HCT116 (cell line): ENCODE results near the gene LSP1. TPM values are rescaled to one million over a fixed set of nuclear protein-coding genes. Genes with fewer than 3 reads are reported as not detected.

Source experiments
- ATAC-seq: fragments of 200-7000 bp; cut with Tn5 transposase; 2 replicates; pipeline ENCODE4 v1.9.1; 2020; ENCODE audit warnings: mild to moderate bottlenecking, moderate library complexity
- BruUV-seq: library from RNA; stranded (reverse); fragments of 400-500 nt; replicated peaks from 2 replicates; lab custom pipeline; 2021; lab: Mats Ljungman, UMichigan
- CTCF ChIA-PET: fragments of 300-600 bp; sonication (Branson Sonifier 250); formaldehyde crosslinking; loops from one replicate; lab custom pipeline; 2021; ENCODE audit warnings: antibody characterized with exemption; lab: Charles Lee
- POLR2A ChIA-PET: fragments of 300-600, 350-600 bp; sonication (Branson Sonifier 250); formaldehyde crosslinking; loops from one replicate; lab custom pipeline; 2021; ENCODE audit warnings: antibody characterized with exemption; lab: Charles Lee
- RAD21 ChIA-PET, 2 experiments: fragments of 300-600 bp; sonication (Branson Sonifier 250); formaldehyde crosslinking; loops; one replicate each; lab custom pipeline; 2023; ENCODE audit warnings: low total read pairs in 2 of 2; ENCODE audit not compliant: uncharacterized antibody in 2 of 2, unreplicated experiment in 2 of 2, low non-redundant PET in 1 of 2; lab: Charles Lee
- DNase-seq: peaks from one replicate; pipeline ENCODE4 v3.0.0-alpha.2; 2010; ENCODE audit warnings: low read depth, low spot score
- H2AFZ ChIP-seq: fragments of 200-600 bp; shearing (Covaris generic), sonication (generic); 2 replicates; pipeline ENCODE4 v1.6.1; 2017; ENCODE audit warnings: low read depth, mixed run types, mixed read lengths, antibody characterized with exemption, low read length; ENCODE audit not compliant: poor library complexity, severe bottlenecking
- H3K27ac ChIP-seq: 2 replicates; pipeline ENCODE4 v1.5.1; 2012; ENCODE audit warnings: low read depth, low read length
- H3K27me3 ChIP-seq: fragments of 200-600 bp; sonication (generic); 2 replicates; pipeline ENCODE4 v1.6.1; 2016; ENCODE audit warnings: mixed run types, low read length, mixed read lengths; ENCODE audit not compliant: insufficient read depth
- H3K36me3 ChIP-seq, 2 experiments: fragments of 200-500 bp in 1 of 2; fragments of 200-600 bp in 1 of 2; sonication (Bioruptor generic) in 1 of 2; sonication (generic) in 1 of 2; 2 replicates each; pipeline versions ENCODE4 v1.5.1 to v1.6.1; 2014 to 2016; ENCODE audit warnings: low read length in 2 of 2, inconsistent platforms in 1 of 2, mixed read lengths in 1 of 2, mixed run types in 1 of 2; ENCODE audit not compliant: insufficient read depth in 2 of 2, control insufficient read depth in 1 of 2
- H3K4me1 ChIP-seq, 2 experiments: fragments of 200-600 bp in 1 of 2; sonication (generic) in 1 of 2; 2 replicates each; pipeline versions ENCODE4 v1.5.1 to v1.6.1; 2012 to 2017; ENCODE audit warnings: low read length in 2 of 2, inconsistent platforms in 1 of 2, mild to moderate bottlenecking in 1 of 2, mixed read lengths in 1 of 2, mixed run types in 1 of 2, moderate library complexity in 1 of 2; ENCODE audit not compliant: insufficient read depth in 2 of 2, control insufficient read depth in 1 of 2
- H3K4me2 ChIP-seq: fragments of 200-600 bp; sonication (generic); 2 replicates; pipeline ENCODE4 v1.6.1; 2017; ENCODE audit warnings: mixed run types, low read length, mixed read lengths
- H3K4me3 ChIP-seq, 2 experiments: fragments of 200-600 bp in 1 of 2; sonication (generic) in 1 of 2; replicated peaks in 1 of 2; 2 replicates each; pipeline ENCODE4 v1.5.1; 2011 to 2016; ENCODE audit warnings: low read length in 2 of 2, control low read depth in 1 of 2, low read depth in 1 of 2, mild to moderate bottlenecking in 1 of 2, mixed read lengths in 1 of 2, mixed run types in 1 of 2
- H3K79me2 ChIP-seq: fragments of 200-600 bp; sonication (generic); 2 replicates; pipeline ENCODE4 v1.6.1; 2017; ENCODE audit warnings: mild to moderate bottlenecking, mixed run types, low read length, moderate library complexity, mixed read lengths; ENCODE audit not compliant: insufficient read depth
- H3K9ac ChIP-seq: fragments of 200-600 bp; sonication (generic); 2 replicates; pipeline ENCODE4 v1.6.1; 2016; ENCODE audit warnings: low read length, mixed read lengths
- H3K9me2 ChIP-seq: fragments of 200-600 bp; sonication (generic), shearing (Covaris generic); 2 replicates; pipeline ENCODE4 v1.6.1; 2017; ENCODE audit warnings: mixed run types, mild to moderate bottlenecking, moderate library complexity; ENCODE audit not compliant: insufficient read depth
- H3K9me3 ChIP-seq, 2 experiments: fragments of 200-500 bp in 1 of 2; fragments of 200-600 bp in 1 of 2; sonication (Bioruptor generic) in 1 of 2; sonication (generic) in 1 of 2; 2 replicates each; pipeline ENCODE4 v1.6.1; 2014 to 2017; ENCODE audit warnings: low read length in 2 of 2, mixed read lengths in 2 of 2, inconsistent platforms in 1 of 2, low read depth in 1 of 2, mild to moderate bottlenecking in 1 of 2, mixed run types in 1 of 2, moderate library complexity in 1 of 2; ENCODE audit not compliant: control insufficient read depth in 1 of 2, insufficient read depth in 1 of 2
- H4K20me1 ChIP-seq: fragments of 200-600 bp; sonication (generic), shearing (Covaris generic); 2 replicates; pipeline ENCODE4 v1.6.1; 2017; ENCODE audit warnings: mixed run types, mild to moderate bottlenecking, moderate library complexity; ENCODE audit not compliant: insufficient read depth
- CBX3 ChIP-seq: IDR thresholded peaks from 2 replicates; pipeline ENCODE4 v1.6.1; 2012; ENCODE audit warnings: low read depth
- CEBPB ChIP-seq: IDR thresholded peaks from 2 replicates; pipeline ENCODE4 v1.6.1; 2012; ENCODE audit warnings: low read depth
- JUND ChIP-seq: IDR thresholded peaks from 2 replicates; pipeline ENCODE4 v1.6.1; 2012
- POLR2A ChIP-seq: IDR thresholded peaks from 2 replicates; pipeline ENCODE4 v1.7.0; 2011; ENCODE audit warnings: borderline replicate concordance; ENCODE audit not compliant: insufficient read depth, insufficient read length; ENCODE audit errors: extremely low read depth
- POLR2AphosphoS5 ChIP-seq: IDR thresholded peaks from 2 replicates; pipeline ENCODE4 v1.6.1; 2011; ENCODE audit warnings: mild to moderate bottlenecking, low read depth, low read length, moderate library complexity
- RAD21 ChIP-seq: IDR thresholded peaks from 2 replicates; pipeline ENCODE4 v1.6.1; 2012; ENCODE audit warnings: low read depth, mild to moderate bottlenecking
- YY1 ChIP-seq: IDR thresholded peaks from 2 replicates; pipeline ENCODE4 v1.6.1; 2011; ENCODE audit warnings: low read length, low read depth, moderate library complexity, mild to moderate bottlenecking; ENCODE audit not compliant: insufficient replicate concordance; ENCODE audit errors: extremely low read depth
- ZNF274 ChIP-seq: fragments of 200-500 bp; sonication (Bioruptor generic); IDR thresholded peaks from 2 replicates; pipeline ENCODE4 v1.6.1; 2014; ENCODE audit warnings: mild to moderate bottlenecking, low read depth, low read length, inconsistent platforms
- intact Hi-C: fragments of 100-400 bp; cut with micrococcal nuclease; formaldehyde crosslinking; loops from 2 replicates; pipeline ENCODE4 v1.10.0; 2022
- total RNA-seq: library from RNA; stranded (reverse); gene quantifications from one replicate; pipeline ENCODE4 v1.2.1, GENCODE V29; 2021; ENCODE audit not compliant: unreplicated experiment
- TF ChIP-seq, protein P1 (sequence below), 3 experiments: fragments of 200-600 bp in 1 of 3; sonication (generic) in 1 of 3; IDR thresholded peaks in 2 of 3; conservative IDR thresholded peaks in 1 of 3; 2 replicates each; pipeline ENCODE4 v1.5.1; 2012 to 2017; ENCODE audit warnings: low read depth in 2 of 3, low read length in 2 of 3, antibody characterized with exemption in 1 of 3, borderline replicate concordance in 1 of 3, control low read depth in 1 of 3, mild to moderate bottlenecking in 1 of 3, mixed read lengths in 1 of 3, mixed run types in 1 of 3, moderate library complexity in 1 of 3; ENCODE audit not compliant: insufficient read depth in 1 of 3
- TF ChIP-seq, protein P2 (sequence below): IDR thresholded peaks from 2 replicates; pipeline ENCODE4 v1.6.1; 2012
- TF ChIP-seq, protein P3 (sequence below): IDR thresholded peaks from 2 replicates; pipeline ENCODE4 v1.6.1; 2012
- TF ChIP-seq, protein P4 (sequence below): IDR thresholded peaks from 2 replicates; pipeline ENCODE4 v1.6.1; 2012; ENCODE audit warnings: low read depth

LSP1 gene
- total RNA-seq, 1 experiment from 2014 or later, result 1.3 TPM

DNA sequence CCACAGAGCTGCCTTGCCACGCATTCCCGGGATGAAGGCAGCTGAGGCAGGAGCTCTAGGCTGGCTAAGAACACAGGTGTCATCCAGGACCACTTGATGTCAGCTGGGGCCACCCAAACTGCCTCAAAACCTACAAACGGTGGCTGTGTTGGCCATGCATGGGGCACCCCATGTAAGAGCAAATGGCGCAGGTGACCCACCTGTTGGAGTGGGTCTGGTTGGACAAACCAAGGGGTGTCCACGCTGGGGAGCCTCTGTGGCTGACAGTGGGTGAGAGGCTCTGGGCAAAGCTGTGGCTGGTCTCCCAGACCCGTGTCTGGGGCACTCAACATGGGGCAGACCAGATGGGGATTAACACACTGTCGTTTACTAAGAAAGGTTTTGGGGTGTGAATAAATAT lies 37.1 kb upstream of the LSP1 start:
- ChIA-PET CTCF (interaction anchor here (1.1 kb wide), 1 partner anchor 17 kb away, joined by 3 read pairs; no protein-coding TSS in a partner anchor), RAD21 (no interaction called here)
- Histone ChIP-seq H3K4me3 (no peak overlapping the region), H3K4me2 (no peak overlapping the region), H2AFZ (no peak overlapping the region), H3K36me3 (no peaks in the 10 kb centered on the region), H3K9me3 (peaks cover 4 to 6% of the 10 kb centered on the region in 2 experiments; a peak in 2 of 4 replicates), H3K9me2 (no peaks in the 10 kb centered on the region)
- no peak for ATAC-seq
- intact Hi-C loops, result no loop called here
- no peak for TF ChIP-seq RAD21
- TF ChIP-seq, all 23 proteins: peak for 0
- Histone ChIP-seq H3K27me3 (no peaks in the 10 kb centered on the region), H3K79me2 (no peaks in the 10 kb centered on the region), H3K4me1 (no peaks in the 10 kb centered on the region), H4K20me1 (no peaks in the 10 kb centered on the region), H3K27ac (no peak overlapping the region), H3K9ac (no peak overlapping the region)
- POLR2A ChIA-PET, result no interaction called here
- no TSS peak for BruUV-seq
- no peak for DNase-seq

DNA sequence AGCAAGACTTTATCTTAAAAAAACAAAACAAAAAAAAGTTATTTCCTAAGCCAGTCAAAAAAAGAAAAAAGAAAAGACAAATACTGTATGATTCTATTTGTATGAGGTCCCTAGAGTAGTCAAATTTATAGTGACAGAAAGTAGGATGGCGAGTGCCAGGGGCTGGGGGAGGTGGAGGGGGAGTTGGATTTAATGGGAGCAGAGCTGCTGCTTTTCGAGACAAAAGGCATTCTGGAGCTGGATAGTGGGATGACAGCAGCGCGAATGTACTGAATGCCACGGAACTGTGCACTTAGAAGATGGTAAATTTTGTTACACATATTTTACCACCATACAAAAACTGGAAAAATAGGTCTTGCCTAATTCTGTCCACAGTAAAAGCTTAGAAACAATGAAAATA lies 35.9 kb upstream of the LSP1 start:
- Histone ChIP-seq H3K9me2 (no peaks in the 10 kb centered on the region), H3K79me2 (no peaks in the 10 kb centered on the region), H3K27ac (no peak overlapping the region), H3K9ac (no peak overlapping the region), H3K36me3 (no peaks in the 10 kb centered on the region), H3K4me3 (no peak overlapping the region), H2AFZ (no peak overlapping the region), H3K27me3 (no peaks in the 10 kb centered on the region), H4K20me1 (no peaks in the 10 kb centered on the region), H3K4me2 (no peak overlapping the region), H3K9me3 (peaks cover 4 to 6% of the 10 kb centered on the region in 2 experiments; a peak in 2 of 4 replicates), H3K4me1 (no peaks in the 10 kb centered on the region)
- POLR2A ChIA-PET, result no interaction called here
- CTCF ChIA-PET, result no interaction called here
- RAD21 ChIA-PET, result no interaction called here
- no peak for ATAC-seq
- DNase-seq, result no peak
- no TSS peak for BruUV-seq
- intact Hi-C loops, result no loop called here
- TF ChIP-seq POLR2A (no peak), JUND (no peak), POLR2AphosphoS5 (no peak), YY1 (no peak), CEBPB (no peak), CBX3 (no peak), ZNF274 (no peak)
- TF ChIP-seq, protein P1, sequence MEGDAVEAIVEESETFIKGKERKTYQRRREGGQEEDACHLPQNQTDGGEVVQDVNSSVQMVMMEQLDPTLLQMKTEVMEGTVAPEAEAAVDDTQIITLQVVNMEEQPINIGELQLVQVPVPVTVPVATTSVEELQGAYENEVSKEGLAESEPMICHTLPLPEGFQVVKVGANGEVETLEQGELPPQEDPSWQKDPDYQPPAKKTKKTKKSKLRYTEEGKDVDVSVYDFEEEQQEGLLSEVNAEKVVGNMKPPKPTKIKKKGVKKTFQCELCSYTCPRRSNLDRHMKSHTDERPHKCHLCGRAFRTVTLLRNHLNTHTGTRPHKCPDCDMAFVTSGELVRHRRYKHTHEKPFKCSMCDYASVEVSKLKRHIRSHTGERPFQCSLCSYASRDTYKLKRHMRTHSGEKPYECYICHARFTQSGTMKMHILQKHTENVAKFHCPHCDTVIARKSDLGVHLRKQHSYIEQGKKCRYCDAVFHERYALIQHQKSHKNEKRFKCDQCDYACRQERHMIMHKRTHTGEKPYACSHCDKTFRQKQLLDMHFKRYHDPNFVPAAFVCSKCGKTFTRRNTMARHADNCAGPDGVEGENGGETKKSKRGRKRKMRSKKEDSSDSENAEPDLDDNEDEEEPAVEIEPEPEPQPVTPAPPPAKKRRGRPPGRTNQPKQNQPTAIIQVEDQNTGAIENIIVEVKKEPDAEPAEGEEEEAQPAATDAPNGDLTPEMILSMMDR (IDR thresholded peaks at IDR 0.05 in 2 of 3, conservative IDR thresholded peaks at IDR 0.05 in 1 of 3; ENCODE audit: borderline replicate concordance in 1 of 3, insufficient read depth in 1 of 3, low read depth in 2 of 3, low read length in 2 of 3), result no peak
- TF ChIP-seq, protein P2, sequence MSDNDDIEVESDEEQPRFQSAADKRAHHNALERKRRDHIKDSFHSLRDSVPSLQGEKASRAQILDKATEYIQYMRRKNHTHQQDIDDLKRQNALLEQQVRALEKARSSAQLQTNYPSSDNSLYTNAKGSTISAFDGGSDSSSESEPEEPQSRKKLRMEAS, result no peak
- TF ChIP-seq, protein P3, sequence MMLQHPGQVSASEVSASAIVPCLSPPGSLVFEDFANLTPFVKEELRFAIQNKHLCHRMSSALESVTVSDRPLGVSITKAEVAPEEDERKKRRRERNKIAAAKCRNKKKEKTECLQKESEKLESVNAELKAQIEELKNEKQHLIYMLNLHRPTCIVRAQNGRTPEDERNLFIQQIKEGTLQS, result no peak
- TF ChIP-seq, protein P4, sequence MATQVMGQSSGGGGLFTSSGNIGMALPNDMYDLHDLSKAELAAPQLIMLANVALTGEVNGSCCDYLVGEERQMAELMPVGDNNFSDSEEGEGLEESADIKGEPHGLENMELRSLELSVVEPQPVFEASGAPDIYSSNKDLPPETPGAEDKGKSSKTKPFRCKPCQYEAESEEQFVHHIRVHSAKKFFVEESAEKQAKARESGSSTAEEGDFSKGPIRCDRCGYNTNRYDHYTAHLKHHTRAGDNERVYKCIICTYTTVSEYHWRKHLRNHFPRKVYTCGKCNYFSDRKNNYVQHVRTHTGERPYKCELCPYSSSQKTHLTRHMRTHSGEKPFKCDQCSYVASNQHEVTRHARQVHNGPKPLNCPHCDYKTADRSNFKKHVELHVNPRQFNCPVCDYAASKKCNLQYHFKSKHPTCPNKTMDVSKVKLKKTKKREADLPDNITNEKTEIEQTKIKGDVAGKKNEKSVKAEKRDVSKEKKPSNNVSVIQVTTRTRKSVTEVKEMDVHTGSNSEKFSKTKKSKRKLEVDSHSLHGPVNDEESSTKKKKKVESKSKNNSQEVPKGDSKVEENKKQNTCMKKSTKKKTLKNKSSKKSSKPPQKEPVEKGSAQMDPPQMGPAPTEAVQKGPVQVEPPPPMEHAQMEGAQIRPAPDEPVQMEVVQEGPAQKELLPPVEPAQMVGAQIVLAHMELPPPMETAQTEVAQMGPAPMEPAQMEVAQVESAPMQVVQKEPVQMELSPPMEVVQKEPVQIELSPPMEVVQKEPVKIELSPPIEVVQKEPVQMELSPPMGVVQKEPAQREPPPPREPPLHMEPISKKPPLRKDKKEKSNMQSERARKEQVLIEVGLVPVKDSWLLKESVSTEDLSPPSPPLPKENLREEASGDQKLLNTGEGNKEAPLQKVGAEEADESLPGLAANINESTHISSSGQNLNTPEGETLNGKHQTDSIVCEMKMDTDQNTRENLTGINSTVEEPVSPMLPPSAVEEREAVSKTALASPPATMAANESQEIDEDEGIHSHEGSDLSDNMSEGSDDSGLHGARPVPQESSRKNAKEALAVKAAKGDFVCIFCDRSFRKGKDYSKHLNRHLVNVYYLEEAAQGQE, result no peak
